Adrenal gland (tissue), 5 donors: ENCODE measurements around the gene ELOB.

Experiments used
- POLR2A ChIP-seq, 2 donors: fragments of 450-650 bp; IDR thresholded peaks; one replicate each; pipeline ENCODE4 v1.6.1; 2017; ENCODE audit warnings: antibody characterized with exemption in 2 of 2, mild to moderate bottlenecking in 2 of 2, moderate library complexity in 1 of 2
- TF ChIP-seq, protein P1 (sequence below), 6 experiments: fragments of 450-650 bp in 4 of 6; fragments of 200-600 bp in 2 of 6; sonication (generic) in 1 of 6; IDR thresholded peaks; 1 replicate in 5 of 6; 2 replicates in 1 of 6; pipeline versions ENCODE4 v1.5.1 to v1.8.0; 2016 to 2021; ENCODE audit warnings: antibody characterized with exemption in 6 of 6, mild to moderate bottlenecking in 2 of 6, moderate library complexity in 1 of 6
- donor health status: DM: no; HTN: no; CAD: no.

DNA sequence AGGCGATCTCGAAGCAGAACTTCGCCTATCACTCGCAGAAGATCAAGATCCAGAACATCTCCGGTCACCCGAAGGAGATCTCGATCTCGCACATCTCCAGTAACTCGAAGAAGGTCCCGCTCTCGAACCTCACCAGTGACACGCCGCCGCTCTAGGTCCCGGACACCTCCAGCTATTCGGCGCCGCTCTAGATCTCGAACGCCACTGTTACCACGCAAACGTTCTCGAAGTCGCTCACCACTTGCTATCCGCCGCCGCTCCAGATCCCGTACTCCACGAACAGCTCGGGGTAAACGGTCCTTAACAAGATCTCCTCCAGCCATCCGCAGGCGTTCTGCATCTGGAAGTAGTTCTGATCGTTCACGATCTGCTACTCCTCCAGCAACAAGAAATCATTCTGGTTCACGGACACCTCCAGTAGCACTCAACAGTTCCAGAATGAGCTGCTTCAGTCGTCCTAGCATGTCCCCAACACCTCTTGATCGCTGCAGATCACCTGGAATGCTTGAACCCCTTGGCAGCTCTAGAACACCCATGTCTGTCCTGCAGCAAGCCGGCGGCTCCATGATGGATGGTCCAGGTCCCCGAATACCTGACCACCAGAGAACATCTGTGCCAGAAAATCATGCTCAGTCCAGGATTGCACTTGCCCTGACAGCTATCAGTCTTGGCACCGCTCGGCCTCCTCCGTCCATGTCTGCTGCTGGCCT is 10.5 kb downstream of the ELOB start:
- TF ChIP-seq, protein P1, sequence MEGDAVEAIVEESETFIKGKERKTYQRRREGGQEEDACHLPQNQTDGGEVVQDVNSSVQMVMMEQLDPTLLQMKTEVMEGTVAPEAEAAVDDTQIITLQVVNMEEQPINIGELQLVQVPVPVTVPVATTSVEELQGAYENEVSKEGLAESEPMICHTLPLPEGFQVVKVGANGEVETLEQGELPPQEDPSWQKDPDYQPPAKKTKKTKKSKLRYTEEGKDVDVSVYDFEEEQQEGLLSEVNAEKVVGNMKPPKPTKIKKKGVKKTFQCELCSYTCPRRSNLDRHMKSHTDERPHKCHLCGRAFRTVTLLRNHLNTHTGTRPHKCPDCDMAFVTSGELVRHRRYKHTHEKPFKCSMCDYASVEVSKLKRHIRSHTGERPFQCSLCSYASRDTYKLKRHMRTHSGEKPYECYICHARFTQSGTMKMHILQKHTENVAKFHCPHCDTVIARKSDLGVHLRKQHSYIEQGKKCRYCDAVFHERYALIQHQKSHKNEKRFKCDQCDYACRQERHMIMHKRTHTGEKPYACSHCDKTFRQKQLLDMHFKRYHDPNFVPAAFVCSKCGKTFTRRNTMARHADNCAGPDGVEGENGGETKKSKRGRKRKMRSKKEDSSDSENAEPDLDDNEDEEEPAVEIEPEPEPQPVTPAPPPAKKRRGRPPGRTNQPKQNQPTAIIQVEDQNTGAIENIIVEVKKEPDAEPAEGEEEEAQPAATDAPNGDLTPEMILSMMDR (IDR thresholded peaks at IDR 0.05) = no peak
- no peak for TF ChIP-seq POLR2A (IDR thresholded peaks at IDR 0.05)
